GM21367 (cell line): ENCODE measurements around the gene CD160.
"Not testable (repeated sequence)": the region's sequence is repeated elsewhere in the genome, so short reads cannot be mapped to it uniquely, and the experiment has no call there.

ENCODE experiments used
- ATAC-seq: cut with Tn5 transposase; IDR thresholded peaks from one replicate; pipeline ENCODE4 v1.9.1; 2021; ENCODE audit not compliant: unreplicated experiment

The CD160 gene, protein sequence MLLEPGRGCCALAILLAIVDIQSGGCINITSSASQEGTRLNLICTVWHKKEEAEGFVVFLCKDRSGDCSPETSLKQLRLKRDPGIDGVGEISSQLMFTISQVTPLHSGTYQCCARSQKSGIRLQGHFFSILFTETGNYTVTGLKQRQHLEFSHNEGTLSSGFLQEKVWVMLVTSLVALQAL

GRCh38 chr1:145719230-145720079, at the start of gene CD160:
TSS of gene CD160 (plus strand) at chr1:145719499. CDS start at chr1:145728328, 8,829 bp downstream.
- ATAC-seq, result no peak

- ATAC-seq, result not testable (repeated sequence)
These were observed 48.1 kb upstream of the CD160 start for GRCh38 chr1:145670995-145671745.

DNA sequence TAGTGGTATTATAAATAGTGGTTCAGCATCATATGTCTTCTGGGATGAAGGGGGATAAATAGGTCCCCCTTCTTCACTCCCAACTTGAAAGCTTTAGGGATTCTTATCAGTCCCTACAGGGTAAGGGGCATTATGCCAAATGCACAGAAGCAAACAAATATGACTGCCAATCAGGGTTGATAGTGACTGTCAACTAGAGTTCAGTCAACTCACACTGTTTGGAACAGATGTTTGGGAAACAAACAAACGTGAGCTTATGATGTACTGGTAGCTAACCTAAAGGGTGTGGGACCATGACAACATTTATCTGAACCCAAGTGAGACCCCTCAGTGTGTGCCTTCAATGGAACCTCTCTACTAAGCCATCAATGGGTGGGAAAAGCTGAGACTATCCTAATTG, 46.1 kb upstream of the CD160 start:
- ATAC-seq, result not testable (repeated sequence)

DNA sequence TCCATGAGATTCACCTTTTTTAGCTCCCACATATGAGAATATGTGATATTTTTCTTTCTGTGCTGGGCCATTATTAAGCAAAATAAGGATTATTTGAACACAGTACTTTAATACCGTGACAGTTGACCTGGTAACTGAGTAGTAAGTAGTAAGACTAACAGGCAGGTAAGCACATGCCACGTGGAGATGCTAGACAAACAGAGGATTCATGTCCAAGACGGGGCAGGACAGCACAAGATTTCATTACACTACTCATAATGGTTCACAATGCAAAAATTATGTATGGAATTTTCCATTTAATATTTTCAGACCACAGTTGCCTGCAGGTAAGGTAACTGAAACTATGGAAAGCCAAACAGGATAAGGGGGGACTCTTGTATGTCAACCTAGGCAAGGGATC, 34.4 kb upstream of the CD160 start:
- not testable (repeated sequence) for ATAC-seq

- not testable (repeated sequence) for ATAC-seq
These were observed 33.2 kb upstream of the CD160 start for GRCh38 chr1:145686078-145686477.

GRCh38 chr1:145688328-145688727, 31.0 kb upstream of the CD160 start:
- no peak for ATAC-seq

DNA sequence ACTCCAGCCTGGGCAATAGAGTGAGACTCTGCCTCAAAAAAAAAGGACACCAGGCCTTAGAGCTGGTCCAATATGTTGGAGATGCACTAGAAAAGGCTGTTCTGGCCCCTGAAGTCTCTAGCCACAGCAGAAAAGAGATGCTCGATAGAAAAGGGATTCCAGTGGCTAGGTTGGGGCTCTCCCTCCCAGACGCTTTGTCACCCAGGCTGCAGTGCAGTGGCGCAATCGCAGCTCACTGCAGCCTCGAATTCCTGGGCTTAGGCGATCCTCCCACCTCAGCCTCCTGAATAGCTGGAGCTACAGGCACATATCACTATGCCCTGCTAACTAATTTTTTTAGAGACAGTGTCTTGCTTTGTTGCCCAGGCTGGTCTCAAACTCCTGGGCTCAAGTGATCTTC, 30.4 kb upstream of the CD160 start:
- ATAC-seq, result no peak

DNA sequence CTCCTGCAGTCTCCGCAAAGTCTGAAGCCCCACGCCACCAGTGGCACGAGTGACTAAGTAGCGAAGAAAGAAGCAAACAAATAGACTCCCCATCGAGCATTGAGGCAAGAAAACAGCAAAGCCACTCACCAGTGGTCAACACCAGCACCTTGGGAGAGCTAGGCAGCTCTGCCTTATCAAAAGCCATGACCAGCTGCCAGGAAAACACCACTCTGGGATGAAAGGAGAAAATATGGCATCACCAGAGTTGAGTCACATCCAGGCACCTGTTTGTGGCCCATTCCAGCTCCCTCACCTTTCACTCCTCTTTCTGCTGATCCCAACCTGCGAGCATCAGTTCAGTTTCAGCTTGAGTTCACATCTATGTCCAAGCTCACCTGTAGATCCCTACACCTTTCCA, 29.4 kb upstream of the CD160 start:
- ATAC-seq, result no peak

DNA sequence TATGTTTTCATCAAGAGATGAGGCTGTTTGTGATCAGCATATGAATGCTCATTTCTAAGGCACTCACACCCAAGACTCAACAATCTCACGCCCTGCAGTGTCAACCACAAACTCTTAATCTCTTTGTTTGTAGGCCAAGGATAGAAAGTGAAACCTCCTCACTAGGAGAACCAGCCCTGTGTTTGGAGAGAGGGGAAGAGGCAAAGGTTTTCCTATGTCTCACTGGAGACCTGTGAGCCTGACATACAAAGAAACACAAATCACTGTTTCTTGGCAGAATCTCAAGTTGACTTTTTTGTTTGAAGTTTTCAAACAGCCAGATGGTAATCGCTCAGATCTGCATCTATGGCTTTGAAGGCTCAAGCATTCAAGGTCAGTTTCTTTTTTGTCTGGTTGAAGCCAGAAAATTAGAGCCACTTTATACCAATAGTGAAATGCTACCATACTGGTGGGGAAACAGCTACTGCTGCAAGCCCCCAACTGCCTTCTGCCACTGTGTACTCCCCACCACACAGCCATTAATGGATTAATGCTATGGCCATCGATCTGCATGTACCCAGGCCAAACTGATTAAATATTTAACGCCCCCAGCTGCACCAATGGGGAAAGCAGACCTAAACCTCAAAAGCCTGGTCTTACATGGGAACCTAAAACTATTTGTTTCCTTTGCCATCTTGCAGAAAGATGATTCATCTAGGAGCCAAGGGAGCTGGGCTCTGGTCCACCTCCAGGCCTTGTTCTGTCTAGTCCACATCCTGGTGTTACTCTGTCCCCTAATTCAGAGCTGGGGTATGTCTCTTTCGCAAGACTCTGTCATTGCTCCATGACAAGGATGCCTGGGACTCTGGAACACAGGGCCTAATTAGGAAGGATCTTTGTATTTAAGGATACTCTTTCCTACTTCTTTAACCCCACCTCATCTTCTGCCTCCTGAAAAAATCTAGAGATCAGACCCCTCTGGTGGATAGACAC, 28.4 kb upstream of the CD160 start:
- peak; percentile 80 for ATAC-seq

DNA sequence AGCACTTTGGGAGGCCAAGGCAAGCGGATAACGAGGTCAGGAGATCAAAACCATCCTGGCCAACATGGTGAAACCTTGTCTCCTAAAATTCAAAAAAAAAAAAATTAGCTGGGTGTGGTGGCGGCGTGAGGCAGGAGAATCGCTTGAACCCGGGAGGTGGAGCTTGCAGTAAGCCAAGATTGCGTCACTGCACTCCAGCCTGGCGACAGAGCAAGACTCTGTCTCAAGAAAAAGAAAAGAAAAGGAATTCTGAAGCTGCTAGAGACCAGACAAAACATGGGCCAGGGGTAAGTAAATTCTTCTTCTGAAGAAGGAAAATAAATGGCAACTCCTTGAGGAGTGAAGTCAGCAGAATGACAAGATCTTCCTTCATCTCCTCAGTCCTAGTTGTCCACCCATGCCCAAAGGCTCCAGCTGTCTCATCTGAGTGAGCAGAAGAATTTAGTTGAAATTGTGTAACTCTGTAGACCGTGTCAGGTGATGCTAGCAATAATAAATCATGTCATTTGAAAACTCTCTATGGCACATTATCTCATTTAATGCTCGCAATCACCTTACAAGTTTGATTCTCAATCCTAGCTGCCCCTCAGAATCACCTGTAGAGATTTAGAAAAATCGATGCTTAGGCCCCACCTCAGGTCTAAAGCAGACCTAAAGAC, 26.4 kb upstream of the CD160 start:
- ATAC-seq, result no peak

- ATAC-seq, result no peak
These were observed 23.3 kb upstream of the CD160 start for GRCh38 chr1:145695821-145696629.

DNA sequence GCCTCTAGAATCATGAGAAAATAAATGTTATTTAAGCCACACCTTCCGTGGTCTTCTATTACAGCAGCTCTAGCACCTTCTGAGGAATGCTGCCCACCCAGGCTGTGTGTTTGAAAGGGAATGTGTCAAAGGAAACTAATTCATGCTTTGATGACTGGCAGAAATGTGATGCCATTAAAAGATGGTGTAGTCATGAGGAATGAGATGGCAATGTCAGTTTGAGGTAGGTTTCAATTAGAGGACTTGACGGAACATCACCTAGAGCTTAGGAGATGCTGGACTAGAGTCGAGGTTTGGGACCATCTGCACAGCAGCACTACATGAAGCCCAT, 22.7 kb upstream of the CD160 start:
- no peak for ATAC-seq

- no peak for ATAC-seq
These were observed 17.9 kb upstream of the CD160 start for GRCh38 chr1:145701306-145701862.

DNA sequence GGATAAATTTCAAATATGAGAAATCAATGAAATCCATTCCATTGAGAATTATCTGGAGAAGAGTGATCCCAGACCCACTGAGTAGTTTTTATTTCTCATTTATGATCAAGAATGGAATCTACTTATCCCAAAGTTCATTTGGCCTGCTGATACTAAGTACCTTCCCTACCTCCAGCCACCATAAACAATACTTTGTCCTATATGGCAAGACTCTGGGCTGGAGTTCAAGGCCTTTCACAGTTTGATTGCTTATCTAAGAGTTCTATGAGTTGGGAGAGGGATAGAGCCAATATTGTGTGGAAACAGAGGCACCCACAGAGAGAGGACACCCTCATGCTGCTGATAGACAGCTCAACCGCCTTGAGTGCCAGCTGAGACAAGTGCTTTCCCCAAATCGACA, 17.2 kb upstream of the CD160 start:
- ATAC-seq, result no peak

DNA sequence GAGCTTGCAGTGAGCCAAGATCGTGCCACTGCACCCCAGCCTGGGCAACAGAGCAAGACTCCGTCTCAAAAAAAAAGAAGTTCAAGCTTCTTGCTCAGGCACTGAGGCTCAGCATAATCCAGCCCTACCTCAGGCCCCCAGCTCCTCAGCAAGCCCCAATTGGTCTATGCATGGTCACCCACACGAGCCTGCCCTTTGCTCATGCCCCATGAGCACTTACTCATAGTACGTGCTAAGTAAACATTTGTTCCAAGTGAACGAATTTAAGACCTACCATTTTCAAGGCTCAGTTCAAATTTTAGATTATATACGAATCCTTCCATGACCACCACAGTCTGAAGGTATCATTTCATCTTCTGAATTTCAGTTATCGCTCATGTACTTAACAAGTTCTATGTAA, 16.5 kb upstream of the CD160 start:
- ATAC-seq, result no peak

- no peak for ATAC-seq
These were observed 13.7 kb upstream of the CD160 start for GRCh38 chr1:145705622-145706021.

DNA sequence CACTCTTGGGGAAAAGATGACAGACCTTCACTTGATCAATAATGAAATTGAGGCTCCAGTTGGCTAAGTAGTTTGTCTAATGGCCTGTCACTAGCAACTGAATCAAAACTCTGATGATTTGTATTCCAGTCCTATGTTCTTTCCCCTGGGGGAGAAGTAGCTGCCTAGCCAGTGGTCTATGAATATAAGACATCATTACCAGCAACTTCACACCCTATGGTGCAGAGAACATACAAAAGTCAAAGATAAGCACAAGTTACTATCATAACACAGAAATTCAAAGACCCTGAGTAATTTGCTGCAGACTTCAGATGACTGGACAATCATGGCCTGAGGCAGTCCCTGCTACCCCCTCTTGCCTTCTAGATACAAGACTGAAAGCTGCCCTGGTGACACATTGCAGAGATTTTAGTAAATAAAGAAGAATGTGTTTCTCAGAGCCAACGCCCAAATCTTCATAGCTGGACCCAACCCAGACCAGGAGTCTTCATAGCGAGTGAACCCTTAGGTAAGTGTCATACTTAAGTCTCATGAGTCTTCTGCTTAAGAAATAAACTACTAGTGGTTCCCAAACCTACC, 13.1 kb upstream of the CD160 start:
- ATAC-seq, result no peak

DNA sequence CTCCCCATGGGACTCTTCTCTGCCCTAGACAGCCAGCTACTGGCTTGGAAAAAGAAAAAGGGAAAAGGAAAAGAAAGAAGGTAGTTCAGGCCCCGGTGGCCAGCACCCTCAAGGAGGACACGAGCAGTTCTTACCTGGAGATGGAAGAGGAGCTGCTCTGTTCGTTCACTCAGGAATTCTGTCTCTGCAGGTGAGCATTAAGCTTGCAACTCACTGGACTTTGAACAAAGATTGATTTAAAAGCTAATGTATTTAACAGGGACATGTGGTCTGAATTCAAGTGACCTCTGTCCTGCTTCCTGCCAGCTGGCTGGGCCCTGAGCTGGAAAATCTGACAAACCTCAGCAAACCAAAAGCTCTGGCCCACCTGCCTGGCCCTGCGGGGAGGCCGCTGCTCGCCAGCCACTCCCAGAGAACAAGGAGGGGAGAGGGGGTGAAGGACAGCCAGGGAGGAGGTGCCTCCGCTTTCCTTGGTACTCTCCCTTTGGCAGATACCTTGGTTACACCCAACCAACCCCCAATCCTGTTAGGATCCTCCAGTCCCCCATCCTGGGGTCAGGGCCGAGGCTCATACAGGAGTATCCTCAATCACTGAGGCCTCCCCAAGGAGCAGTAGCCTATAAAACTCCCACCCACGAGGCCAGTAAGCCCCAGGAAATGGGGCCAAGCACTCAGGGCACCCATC, 12.0 kb upstream of the CD160 start, which contains the start of gene PDZK1:
Gene PDZK1 (minus strand): TSS at position 186 of the 685 bp plus-strand sequence. CDS start 19,347 bp downstream, outside the sequence.
- ATAC-seq, result no peak
